Lower leg skin (tissue), 4 donors: ENCODE measurements around the gene HGFAC. TPM values are rescaled to one million over a fixed set of nuclear protein-coding genes. Genes with fewer than 3 reads are reported as not detected.

Experiments used
- DNase-seq, 2 donors: peaks; one replicate each; pipeline ENCODE4 v3.0.0-alpha.2; 2019; ENCODE audit warnings: low spot score in 2 of 2
- H3K4me3 ChIP-seq: fragments of 200-600 bp; sonication (generic); 2 replicates; pipeline ENCODE4 v1.5.1; 2017; ENCODE audit warnings: mild to moderate bottlenecking, low read depth; ENCODE audit not compliant: poor library complexity, severe bottlenecking
- CTCF ChIP-seq, 3 donors: fragments of 450-650 bp; IDR thresholded peaks; one replicate each; pipeline ENCODE4 v1.5.1; 2016; ENCODE audit warnings: antibody characterized with exemption in 3 of 3, mild to moderate bottlenecking in 3 of 3, moderate library complexity in 2 of 3
- POLR2A ChIP-seq, 2 donors: fragments of 450-650 bp; IDR thresholded peaks; one replicate each; pipeline ENCODE4 v1.6.1; 2016 to 2017; ENCODE audit warnings: antibody characterized with exemption in 2 of 2, mild to moderate bottlenecking in 1 of 2, moderate library complexity in 1 of 2
- WGBS, 2 donors: methylation state at CpG; one replicate each; pipeline ENCODE4 v1.1.5; 2018; 5-methylcytosine and 5-hydroxymethylcytosine counted together
- intact Hi-C: fragments of 100-400 bp; cut with DNase I; formaldehyde crosslinking; loops from one replicate; pipeline ENCODE4 v1.15.0; 2023; ENCODE audit warnings: low total_unique reads
- total RNA-seq, 4 donors: library from RNA; depleted of rRNA; stranded (reverse); fragments of >200 nt; gene quantifications; one replicate each; pipeline ENCODE4 v1.1.0, GENCODE V29; 2016

Gene HGFAC
- total RNA-seq, 4 donors from 2014 or later = 0.38 TPM; not detected in 3

- 68 to 72% methylated on average over 8 of the region's 8 CpGs for WGBS, 2 donors
- TF ChIP-seq CTCF (IDR thresholded peaks at IDR 0.05) (no peak), POLR2A (IDR thresholded peaks at IDR 0.05) (no peak)
- H3K4me3 ChIP-seq = no peak overlapping the region
- peak in 1 of 2 donors; percentile 52 for DNase-seq
- intact Hi-C loops = no loop called here
These were observed 36.6 kb upstream of the HGFAC start for GRCh38 chr4:3405176-3405575.

- intact Hi-C loops = no loop called here
- H3K4me3 ChIP-seq = no peak overlapping the region
- peak in 1 of 2 donors; percentile 70 for DNase-seq
- 88 to 91% methylated on average over 13 of the region's 13 CpGs for WGBS, 2 donors
- TF ChIP-seq POLR2A (IDR thresholded peaks at IDR 0.05) = no peak
- no peak for TF ChIP-seq CTCF (IDR thresholded peaks at IDR 0.05)
These were observed 35.7 kb upstream of the HGFAC start for GRCh38 chr4:3406021-3406420.

- WGBS, 2 donors = 91 to 94% methylated on average over 9 of the region's 9 CpGs
- intact Hi-C loops = no loop called here
- no peak overlapping the region for H3K4me3 ChIP-seq
- peak in 1 of 2 donors; percentile 77 for DNase-seq
- TF ChIP-seq CTCF (IDR thresholded peaks at IDR 0.05) = no peak
- no peak for TF ChIP-seq POLR2A (IDR thresholded peaks at IDR 0.05)
These were observed 35.3 kb upstream of the HGFAC start for GRCh38 chr4:3406431-3406830.

- 87 to 90% methylated on average over 28 to 30 of the region's 30 CpGs for WGBS, 2 donors
- no peak overlapping the region for H3K4me3 ChIP-seq
- DNase-seq = peak in 1 of 2 donors; percentile 73
- intact Hi-C loops = no loop called here
- TF ChIP-seq CTCF (IDR thresholded peaks at IDR 0.05) = no peak
- no peak for TF ChIP-seq POLR2A (IDR thresholded peaks at IDR 0.05)
These were observed 34.5 kb upstream of the HGFAC start for GRCh38 chr4:3407171-3407771.

GRCh38 chr4:3407930-3408792 lies 33.6 kb upstream of the HGFAC start:
- H3K4me3 ChIP-seq = no peak overlapping the region
- intact Hi-C loops = no loop called here
- TF ChIP-seq POLR2A (IDR thresholded peaks at IDR 0.05) = no peak
- TF ChIP-seq CTCF (IDR thresholded peaks at IDR 0.05) = no peak
- WGBS, 2 donors = 68 to 71% methylated on average over 26 of the region's 26 CpGs
- DNase-seq = peak in 1 of 2 donors; percentile 72
